Measurements from ENCODE around the gene EDC3.
"Not testable (repeated sequence)": the region's sequence is repeated elsewhere in the genome, so short reads cannot be mapped to it uniquely, and the experiment has no call there.

The EDC3 gene

DNA sequence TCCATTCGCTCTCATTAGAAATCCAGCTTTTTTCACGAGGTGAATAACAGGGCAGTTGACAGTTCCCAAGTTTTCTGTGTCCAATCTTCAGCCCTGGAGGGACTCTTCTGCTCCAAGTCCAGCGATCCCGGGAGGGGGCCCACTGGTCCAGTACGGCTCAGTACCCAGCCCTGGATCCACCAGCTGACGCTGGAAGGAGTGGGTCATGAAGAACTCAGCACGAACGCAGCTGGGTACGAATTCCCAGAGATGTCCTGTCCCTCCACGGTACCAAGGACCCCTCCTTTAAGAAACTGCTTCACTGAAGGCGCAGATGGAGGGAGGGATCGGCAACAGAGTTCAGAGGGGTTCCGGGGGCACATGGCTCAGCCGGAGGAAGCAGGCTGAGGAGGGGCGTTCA is 96.7 kb downstream of the EDC3 start:
- TF ChIP-seq, protein P1, sequence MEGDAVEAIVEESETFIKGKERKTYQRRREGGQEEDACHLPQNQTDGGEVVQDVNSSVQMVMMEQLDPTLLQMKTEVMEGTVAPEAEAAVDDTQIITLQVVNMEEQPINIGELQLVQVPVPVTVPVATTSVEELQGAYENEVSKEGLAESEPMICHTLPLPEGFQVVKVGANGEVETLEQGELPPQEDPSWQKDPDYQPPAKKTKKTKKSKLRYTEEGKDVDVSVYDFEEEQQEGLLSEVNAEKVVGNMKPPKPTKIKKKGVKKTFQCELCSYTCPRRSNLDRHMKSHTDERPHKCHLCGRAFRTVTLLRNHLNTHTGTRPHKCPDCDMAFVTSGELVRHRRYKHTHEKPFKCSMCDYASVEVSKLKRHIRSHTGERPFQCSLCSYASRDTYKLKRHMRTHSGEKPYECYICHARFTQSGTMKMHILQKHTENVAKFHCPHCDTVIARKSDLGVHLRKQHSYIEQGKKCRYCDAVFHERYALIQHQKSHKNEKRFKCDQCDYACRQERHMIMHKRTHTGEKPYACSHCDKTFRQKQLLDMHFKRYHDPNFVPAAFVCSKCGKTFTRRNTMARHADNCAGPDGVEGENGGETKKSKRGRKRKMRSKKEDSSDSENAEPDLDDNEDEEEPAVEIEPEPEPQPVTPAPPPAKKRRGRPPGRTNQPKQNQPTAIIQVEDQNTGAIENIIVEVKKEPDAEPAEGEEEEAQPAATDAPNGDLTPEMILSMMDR (conservative IDR thresholded peaks at IDR 0.05; ENCODE audit: control insufficient read depth, insufficient read depth, low read depth, low read length): no peak
- DNase-seq (ENCODE audit: low read depth): no peak
- H3K4me3 ChIP-seq (ENCODE audit: control insufficient read depth, low read depth, low read length): peak overlapping the region; percentile 75

DNA sequence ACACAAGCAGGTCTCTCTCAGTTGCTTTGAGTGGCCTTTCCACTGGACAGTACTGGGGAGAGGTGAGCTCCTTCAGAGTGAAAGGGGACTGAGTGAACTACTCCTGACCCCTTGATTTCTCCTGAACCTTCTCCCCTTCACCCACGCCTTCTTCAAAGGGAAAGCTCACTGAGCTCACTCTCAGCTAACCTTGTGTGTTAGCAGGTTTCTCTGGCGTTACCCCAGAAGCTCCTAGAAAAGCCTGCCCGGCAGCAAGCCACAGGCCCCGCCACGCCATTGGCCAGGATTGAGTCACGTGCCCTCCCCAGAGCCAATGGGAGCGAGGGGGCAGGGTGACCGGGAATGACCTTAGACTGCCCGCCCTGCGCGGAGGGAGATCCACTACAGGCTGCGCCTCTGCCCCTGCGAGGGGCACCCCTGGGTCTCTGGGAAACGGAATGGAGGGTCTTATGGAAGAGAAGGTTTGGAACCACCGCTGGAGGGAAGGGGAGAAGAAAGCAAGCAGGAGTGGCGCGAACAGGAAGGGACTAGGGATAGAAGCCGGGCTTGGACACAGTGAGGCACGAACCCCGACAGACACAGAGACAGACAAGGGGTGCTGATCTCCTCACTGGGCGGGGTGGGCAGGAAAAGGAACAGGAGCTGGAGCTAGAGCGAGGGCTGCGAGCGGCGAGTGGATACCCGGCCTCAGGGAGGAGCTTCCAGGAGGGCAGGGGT is 97.5 kb downstream of the EDC3 start:
- H3K4me3 ChIP-seq (ENCODE audit: control insufficient read depth, low read depth, low read length): peak overlapping the region; percentile 75
- TF ChIP-seq, protein P1 (conservative IDR thresholded peaks at IDR 0.05; ENCODE audit: control insufficient read depth, insufficient read depth, low read depth, low read length): no peak
- DNase-seq (ENCODE audit: low read depth): peak; percentile 82

DNA sequence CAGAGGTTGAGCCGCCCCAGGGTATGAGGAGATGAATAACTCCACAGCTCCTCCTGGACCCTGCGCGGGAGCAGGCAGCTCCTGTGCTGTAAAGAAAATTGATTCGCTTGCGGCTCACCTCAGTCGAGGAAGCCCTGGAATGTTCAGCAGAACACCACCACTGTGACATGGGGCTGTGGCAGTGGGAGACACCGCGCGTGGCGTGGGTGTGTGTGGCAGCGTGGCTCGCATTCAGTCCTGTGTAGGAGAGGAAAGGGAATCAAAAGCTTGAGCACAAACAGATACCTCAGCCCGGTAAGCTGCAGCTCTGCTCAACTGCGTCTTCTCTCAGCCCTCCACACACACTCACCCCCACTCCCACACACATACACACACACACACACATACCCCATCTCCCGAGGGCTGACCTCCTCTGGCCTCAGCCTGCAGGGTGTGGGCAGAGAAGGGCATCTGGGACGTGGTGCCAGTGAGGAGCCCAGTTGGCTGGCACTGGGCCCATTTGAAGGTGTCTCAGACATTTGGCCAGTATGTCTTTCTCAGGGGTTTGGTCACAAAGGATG is 98.6 kb downstream of the EDC3 start:
- not testable (repeated sequence) for H3K4me3 ChIP-seq (ENCODE audit: control insufficient read depth, low read depth, low read length)

DNA sequence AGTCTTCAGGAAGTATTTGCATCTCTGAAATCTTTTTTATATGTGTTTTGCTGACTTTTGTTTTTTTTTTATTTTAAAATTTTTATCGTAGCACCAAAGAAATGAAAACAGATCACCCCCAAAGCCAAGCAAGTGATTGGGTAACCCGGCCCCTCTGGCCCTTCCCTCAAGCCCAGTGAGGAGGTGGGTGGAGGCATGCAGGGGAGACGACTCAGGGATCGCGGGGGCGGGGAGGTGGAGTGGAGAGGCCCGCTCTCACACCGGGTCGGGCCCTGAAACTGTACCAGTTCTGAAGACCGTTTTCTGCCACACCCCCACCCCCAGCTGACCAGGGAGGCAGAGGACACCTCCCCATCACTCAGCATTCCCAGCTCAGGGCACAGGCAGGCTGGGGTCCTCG is 99.1 kb downstream of the EDC3 start:
- not testable (repeated sequence) for DNase-seq (ENCODE audit: low read depth); H3K4me3 ChIP-seq (ENCODE audit: control insufficient read depth, low read depth, low read length)

More for the DNA sequence above, 98.6 kb downstream of the EDC3 start:
- not testable (repeated sequence) for DNase-seq (ENCODE audit: low read depth)

DNA sequence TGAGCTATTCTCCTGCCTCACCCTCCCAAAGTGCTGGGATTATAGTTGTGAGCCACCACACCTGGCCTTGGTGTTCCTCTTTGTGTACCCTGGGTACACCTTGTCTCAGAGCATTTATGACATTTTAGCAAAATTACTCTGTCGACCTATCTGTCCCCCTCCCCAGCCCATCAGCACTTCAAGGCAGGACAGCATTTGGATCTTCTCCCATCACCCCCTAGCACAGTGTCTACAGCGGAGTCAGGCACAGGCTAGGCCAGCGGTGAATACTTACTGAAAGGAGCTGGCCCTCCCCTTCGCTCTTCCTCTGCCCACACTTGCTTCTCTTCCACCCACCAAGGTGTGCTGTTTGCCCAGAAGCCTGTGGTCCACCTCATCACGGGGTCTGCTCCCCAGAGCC is 100.6 kb downstream of the EDC3 start:
- TF ChIP-seq, protein P1 (conservative IDR thresholded peaks at IDR 0.05; ENCODE audit: control insufficient read depth, insufficient read depth, low read depth, low read length): no peak
- DNase-seq (ENCODE audit: low read depth): no peak
- H3K4me3 ChIP-seq (ENCODE audit: control insufficient read depth, low read depth, low read length): no peak overlapping the region

GRCh38 chr15:74594455-74594854 is 101.4 kb downstream of the EDC3 start:
- TF ChIP-seq, protein P1 (conservative IDR thresholded peaks at IDR 0.05; ENCODE audit: control insufficient read depth, insufficient read depth, low read depth, low read length): no peak
- DNase-seq (ENCODE audit: low read depth): no peak
- H3K4me3 ChIP-seq (ENCODE audit: control insufficient read depth, low read depth, low read length): no peak overlapping the region

GRCh38 chr15:74593122-74593521 is 102.7 kb downstream of the EDC3 start:
- no peak for DNase-seq (ENCODE audit: low read depth)
- TF ChIP-seq, protein P1 (conservative IDR thresholded peaks at IDR 0.05; ENCODE audit: control insufficient read depth, insufficient read depth, low read depth, low read length): no peak
- no peak overlapping the region for H3K4me3 ChIP-seq (ENCODE audit: control insufficient read depth, low read depth, low read length)

GRCh38 chr15:74592222-74592621 is 103.6 kb downstream of the EDC3 start:
- no peak for DNase-seq (ENCODE audit: low read depth)
- TF ChIP-seq, protein P1 (conservative IDR thresholded peaks at IDR 0.05; ENCODE audit: control insufficient read depth, insufficient read depth, low read depth, low read length): no peak
- H3K4me3 ChIP-seq (ENCODE audit: control insufficient read depth, low read depth, low read length): no peak overlapping the region

All from fibroblast of mammary gland (primary cell).